Transverse colon (tissue), 4 donors: ENCODE measurements around the gene OR2S2. TPM values are rescaled to one million over a fixed set of nuclear protein-coding genes. Genes with fewer than 3 reads are reported as not detected.

ENCODE experiments used
- DNase-seq: peaks from one replicate; pipeline ENCODE4 v3.0.0-alpha.2; 2019
- H3K27ac ChIP-seq, 4 donors: fragments of 200-600 bp; sonication (generic); 2 replicates each; pipeline ENCODE4 v1.5.1; 2016 to 2018; ENCODE audit warnings: inconsistent platforms in 4 of 4
- H3K27me3 ChIP-seq: fragments of 200-600 bp; sonication (generic); 2 replicates; pipeline ENCODE4 v1.5.1; 2017; ENCODE audit warnings: inconsistent platforms
- H3K36me3 ChIP-seq, 4 donors: fragments of 200-600 bp; sonication (generic); 2 replicates each; pipeline ENCODE4 v1.5.1; 2017 to 2019; ENCODE audit warnings: inconsistent platforms in 4 of 4
- H3K4me1 ChIP-seq, 4 donors: fragments of 200-600 bp; sonication (generic); 2 replicates each; pipeline ENCODE4 v1.5.1; 2017 to 2020; ENCODE audit warnings: inconsistent platforms in 4 of 4
- H3K4me3 ChIP-seq, 4 donors: fragments of 200-600 bp; sonication (generic); 1 replicate in 1 of 4; 2 replicates in 3 of 4; pipeline versions ENCODE4 v1.5.1 to v1.6.1; 2017 to 2019; ENCODE audit warnings: inconsistent platforms in 4 of 4
- H3K9me3 ChIP-seq, 2 donors: fragments of 200-600 bp; sonication (generic); 2 replicates each; pipeline ENCODE4 v1.5.1; 2017 to 2019; ENCODE audit warnings: inconsistent platforms in 2 of 2
- EP300 ChIP-seq: sonication (generic); formaldehyde crosslinking; IDR thresholded peaks from one replicate; pipeline ENCODE4 v1.6.1; 2017; ENCODE audit warnings: antibody characterized with exemption, low read depth
- POLR2A ChIP-seq: fragments of 450-650 bp; IDR thresholded peaks from one replicate; pipeline ENCODE4 v1.6.1; 2016; ENCODE audit warnings: antibody characterized with exemption, mild to moderate bottlenecking, moderate library complexity
- POLR2AphosphoS5 ChIP-seq, 3 donors: sonication (generic); formaldehyde crosslinking; IDR thresholded peaks; one replicate each; pipeline ENCODE4 v1.6.1; 2016; ENCODE audit warnings: antibody characterized with exemption in 3 of 3
- WGBS, 2 donors: methylation state at CpG; one replicate each; pipeline ENCODE4 v1.1.5; 2018; ENCODE audit warnings: low coverage in 1 of 2; 5-methylcytosine and 5-hydroxymethylcytosine counted together
- in situ Hi-C, 4 donors: fragments of 200-750 bp; cut with MboI; loops; one replicate each; pipeline versions ENCODE4 v1.15.0 to v1.15.1; 2017; ENCODE audit warnings: low sequenced_read_pairs in 3 of 4, low pct_ligation_motif_present in 1 of 4, low pct_unique_long_range_greater_than_20kb in 1 of 4
- intact Hi-C: fragments of 100-400 bp; cut with DNase I; formaldehyde crosslinking; loops from one replicate; pipeline ENCODE4 v1.15.1; 2023; ENCODE audit warnings: low total_unique reads
- total RNA-seq, 4 donors: library from RNA; depleted of rRNA; stranded (reverse); fragments of >200 nt; gene quantifications; one replicate each; pipeline ENCODE4 v1.1.0, GENCODE V29; 2016
- TF ChIP-seq, protein P1 (sequence below), 5 experiments: fragments of 200-600 bp in 3 of 5; fragments of 450-650 bp in 2 of 5; sonication (generic) in 3 of 5; IDR thresholded peaks; 1 replicate in 2 of 5; 2 replicates in 3 of 5; pipeline ENCODE4 v1.5.1; 2016 to 2017; ENCODE audit warnings: antibody characterized with exemption in 5 of 5, inconsistent platforms in 3 of 5, mild to moderate bottlenecking in 2 of 5, moderate library complexity in 1 of 5

OR2S2 gene
- total RNA-seq, 4 donors from 2014 or later, result not detected

- intact Hi-C loops, result no loop called here
- 4% methylated on average over 2 of the region's 2 CpGs; no CpG with 5 or more reads in 1 of the 2 donors for WGBS, 2 donors
Observed at GRCh38 chr9:35981699-35982098, 23.7 kb upstream of the OR2S2 start.

DNA sequence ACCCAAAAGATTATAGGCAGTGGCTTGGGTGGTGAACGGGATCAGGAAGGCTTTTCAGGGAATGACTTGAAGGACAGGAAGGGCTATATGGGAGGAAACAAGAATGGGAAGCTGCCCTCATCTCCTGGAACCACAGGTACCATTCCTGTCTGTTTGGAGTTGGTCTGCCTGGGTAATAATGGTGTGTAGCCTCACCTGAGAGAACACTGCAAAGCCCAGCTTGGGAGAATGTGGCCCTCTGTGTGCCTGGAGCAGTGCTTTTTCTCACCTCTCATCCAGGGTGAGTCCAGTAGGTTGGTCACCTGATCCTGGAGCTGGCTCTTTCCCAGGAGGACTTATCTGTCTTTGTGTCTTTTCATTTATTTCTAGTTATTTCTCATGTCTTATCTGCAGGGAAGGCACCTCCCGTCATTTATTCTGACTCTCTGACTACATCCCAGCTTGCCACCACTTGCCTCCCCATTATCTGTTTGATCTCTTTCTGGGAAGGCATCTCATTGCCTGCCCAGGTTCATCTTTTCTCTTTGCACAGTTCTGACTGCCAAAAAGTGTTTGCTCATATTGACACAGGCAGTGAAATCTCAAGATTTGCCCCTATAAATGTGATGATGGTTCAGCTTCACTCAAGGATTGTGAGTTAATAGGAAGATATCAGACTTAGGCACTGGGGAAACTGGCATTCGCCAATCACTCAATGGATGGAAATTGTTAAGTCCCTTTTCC, 22.5 kb upstream of the OR2S2 start:
- TF ChIP-seq POLR2A, result no peak
- no peak for TF ChIP-seq EP300
- no peak for TF ChIP-seq POLR2AphosphoS5 (IDR thresholded peaks at IDR 0.05)
- TF ChIP-seq, protein P1, sequence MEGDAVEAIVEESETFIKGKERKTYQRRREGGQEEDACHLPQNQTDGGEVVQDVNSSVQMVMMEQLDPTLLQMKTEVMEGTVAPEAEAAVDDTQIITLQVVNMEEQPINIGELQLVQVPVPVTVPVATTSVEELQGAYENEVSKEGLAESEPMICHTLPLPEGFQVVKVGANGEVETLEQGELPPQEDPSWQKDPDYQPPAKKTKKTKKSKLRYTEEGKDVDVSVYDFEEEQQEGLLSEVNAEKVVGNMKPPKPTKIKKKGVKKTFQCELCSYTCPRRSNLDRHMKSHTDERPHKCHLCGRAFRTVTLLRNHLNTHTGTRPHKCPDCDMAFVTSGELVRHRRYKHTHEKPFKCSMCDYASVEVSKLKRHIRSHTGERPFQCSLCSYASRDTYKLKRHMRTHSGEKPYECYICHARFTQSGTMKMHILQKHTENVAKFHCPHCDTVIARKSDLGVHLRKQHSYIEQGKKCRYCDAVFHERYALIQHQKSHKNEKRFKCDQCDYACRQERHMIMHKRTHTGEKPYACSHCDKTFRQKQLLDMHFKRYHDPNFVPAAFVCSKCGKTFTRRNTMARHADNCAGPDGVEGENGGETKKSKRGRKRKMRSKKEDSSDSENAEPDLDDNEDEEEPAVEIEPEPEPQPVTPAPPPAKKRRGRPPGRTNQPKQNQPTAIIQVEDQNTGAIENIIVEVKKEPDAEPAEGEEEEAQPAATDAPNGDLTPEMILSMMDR (IDR thresholded peaks at IDR 0.05), result no peak
- Histone ChIP-seq H3K4me3 (no peak overlapping the region), H3K9me3 (peaks cover 3 to 6% of the 10 kb centered on the region in 2 donors), H3K27ac (no peak overlapping the region), H3K4me1 (no peaks in the 10 kb centered on the region), H3K36me3 (no peaks in the 10 kb centered on the region), H3K27me3 (peaks cover 10% of the 10 kb centered on the region)
- in situ Hi-C loops, result no loop called here
- DNase-seq, result no peak
- intact Hi-C loops, result no loop called here
- 85 to 90% methylated on average over 1 to 3 of the region's 3 CpGs for WGBS, 2 donors

More at GRCh38 chr9:35981699-35982098, 23.7 kb upstream of the OR2S2 start:
- no peaks in the 10 kb centered on the region for H3K36me3 ChIP-seq
- no peak for TF ChIP-seq EP300
- no peak for TF ChIP-seq POLR2AphosphoS5 (IDR thresholded peaks at IDR 0.05)
- TF ChIP-seq POLR2A, result no peak
- H3K27ac ChIP-seq, result no peak overlapping the region
- H3K27me3 ChIP-seq, result peaks cover 10% of the 10 kb centered on the region
- H3K4me3 ChIP-seq, result no peak overlapping the region
- in situ Hi-C loops, result no loop called here
- no peak for DNase-seq
- no peaks in the 10 kb centered on the region for H3K4me1 ChIP-seq
- no peaks in the 10 kb centered on the region for H3K9me3 ChIP-seq

- no peak for DNase-seq
- intact Hi-C loops (no loop called here), in situ Hi-C loops (no loop called here)
- peaks cover 17 to 18% of the 10 kb centered on the region in 2 donors for H3K9me3 ChIP-seq
- 86 to 89% methylated on average over 6 of the region's 6 CpGs for WGBS, 2 donors
- H3K27me3 ChIP-seq, result peaks cover 18% of the 10 kb centered on the region
- H3K4me1 ChIP-seq, result no peaks in the 10 kb centered on the region
- H3K27ac ChIP-seq, result no peak overlapping the region
- H3K36me3 ChIP-seq, result peaks cover 0 to 5% (median 0%) of the 10 kb centered on the region in 4 donors
- TF ChIP-seq, protein P1 (IDR thresholded peaks at IDR 0.05), result no peak
- no peak for TF ChIP-seq EP300
- TF ChIP-seq POLR2AphosphoS5 (IDR thresholded peaks at IDR 0.05), result no peak
- no peak for TF ChIP-seq POLR2A
- H3K4me3 ChIP-seq, result no peak overlapping the region
Observed at GRCh38 chr9:35978792-35979191, 20.8 kb upstream of the OR2S2 start.

- in situ Hi-C loops (no loop called here), intact Hi-C loops (no loop called here)
- peaks cover 18 to 20% of the 10 kb centered on the region in 2 donors for H3K9me3 ChIP-seq
- H3K27me3 ChIP-seq, result peaks cover 39% of the 10 kb centered on the region
- peaks cover 0 to 3% (median 0%) of the 10 kb centered on the region in 4 donors for H3K4me1 ChIP-seq
- peaks cover 0 to 5% (median 0%) of the 10 kb centered on the region in 4 donors for H3K36me3 ChIP-seq
- no peak overlapping the region for H3K4me3 ChIP-seq
- TF ChIP-seq, protein P1 (IDR thresholded peaks at IDR 0.05), result no peak
- TF ChIP-seq POLR2AphosphoS5 (IDR thresholded peaks at IDR 0.05) (no peak), EP300 (no peak), POLR2A (no peak)
- H3K27ac ChIP-seq, result no peak overlapping the region
- DNase-seq, result no peak
- WGBS, 2 donors, result 65 to 100% methylated on average over 1 of the region's 1 CpG
Observed at GRCh38 chr9:35976726-35977125, 18.8 kb upstream of the OR2S2 start.
